ENCODE data around the gene ADGRG1. TPM values are rescaled to one million over a fixed set of nuclear protein-coding genes. Genes with fewer than 3 reads are reported as not detected.
"Not testable (repeated sequence)": the region's sequence is repeated elsewhere in the genome, so short reads cannot be mapped to it uniquely, and the experiment has no call there.

Gene ADGRG1
- total RNA-seq, 1 experiment from 2014 or later = 13.1 TPM

GRCh38 chr16:57711346-57711745 is 82.9 kb downstream of the ADGRG1 start:
- TF ChIP-seq CTCF (IDR thresholded peaks at IDR 0.05) = no peak
- TF ChIP-seq TCF7L2 (IDR thresholded peaks at IDR 0.05; ENCODE audit: low read depth, low read length) = no peak
- TF ChIP-seq POLR2AphosphoS5 (IDR thresholded peaks at IDR 0.05; ENCODE audit: low read depth, low read length) = no peak
- no peak for TF ChIP-seq REST (IDR thresholded peaks at IDR 0.05; ENCODE audit: insufficient read depth in 1 of 2, low read depth in 2 of 2, low read length in 1 of 2)
- no peak for TF ChIP-seq SIN3A (IDR thresholded peaks at IDR 0.05; ENCODE audit: borderline replicate concordance, insufficient read depth, low read depth, low read length)
- H3K27ac ChIP-seq (ENCODE audit: low read length) = no peak overlapping the region
- POLR2A ChIA-PET = no interaction called here
- CTCF ChIA-PET = interaction anchor here (0.5 kb wide), 1 partner anchor 190 kb away, joined by 6 read pairs; no protein-coding TSS in a partner anchor
- intact Hi-C loops (cut with micrococcal nuclease; ENCODE audit: unreplicated experiment) (no loop called here), in situ Hi-C loops (cut with HindIII; ENCODE audit: low pct_unique_long_range_greater_than_20kb, low sequenced_read_pairs) (no loop called here)
- BruUV-seq (replicated peaks) = no TSS peak
- H3K9me3 ChIP-seq (ENCODE audit: control insufficient read depth, insufficient read depth, low read depth, low read length) = no peaks in the 10 kb centered on the region
- DNase-seq (ENCODE audit: low read depth, low spot score) (no peak), ATAC-seq (no peak)
- no peaks in the 10 kb centered on the region for H3K4me1 ChIP-seq (ENCODE audit: control insufficient read depth, insufficient read depth, low read length)
- no peaks in the 10 kb centered on the region for H3K36me3 ChIP-seq (ENCODE audit: control insufficient read depth, insufficient read depth, low read length)
- no peaks in the 10 kb centered on the region; the same call in 1 of the 2 replicates for H3K27me3 ChIP-seq (ENCODE audit: control insufficient read depth, insufficient read depth, low read length)
- no peak overlapping the region for H3K4me3 ChIP-seq (ENCODE audit: low read depth in 2 of 2, low read length in 2 of 2)

GRCh38 chr16:57711993-57712392 is 83.6 kb downstream of the ADGRG1 start:
- intact Hi-C loops (cut with micrococcal nuclease; ENCODE audit: unreplicated experiment) (no loop called here), in situ Hi-C loops (cut with HindIII; ENCODE audit: low pct_unique_long_range_greater_than_20kb, low sequenced_read_pairs) (no loop called here)
- no peak overlapping the region for H3K27ac ChIP-seq (ENCODE audit: low read length)
- no peak overlapping the region for H3K4me3 ChIP-seq (ENCODE audit: low read depth in 2 of 2, low read length in 2 of 2)
- TF ChIP-seq SIN3A (IDR thresholded peaks at IDR 0.05; ENCODE audit: borderline replicate concordance, insufficient read depth, low read depth, low read length) = no peak
- TF ChIP-seq CTCF (IDR thresholded peaks at IDR 0.05) = no peak
- TF ChIP-seq REST (IDR thresholded peaks at IDR 0.05; ENCODE audit: insufficient read depth in 1 of 2, low read depth in 2 of 2, low read length in 1 of 2) = no peak
- no peak for TF ChIP-seq POLR2AphosphoS5 (IDR thresholded peaks at IDR 0.05; ENCODE audit: low read depth, low read length)
- no peak for TF ChIP-seq TCF7L2 (IDR thresholded peaks at IDR 0.05; ENCODE audit: low read depth, low read length)
- ATAC-seq = no peak
- BruUV-seq (replicated peaks) = no TSS peak
- no peaks in the 10 kb centered on the region for H3K4me1 ChIP-seq (ENCODE audit: control insufficient read depth, insufficient read depth, low read length)
- DNase-seq (ENCODE audit: low read depth, low spot score) = no peak
- ChIA-PET CTCF (interaction anchor here (0.5 kb wide), 1 partner anchor 191 kb away, joined by 6 read pairs; no protein-coding TSS in a partner anchor), POLR2A (no interaction called here)
- no peaks in the 10 kb centered on the region; the same call in 1 of the 2 replicates for H3K27me3 ChIP-seq (ENCODE audit: control insufficient read depth, insufficient read depth, low read length)
- no peaks in the 10 kb centered on the region for H3K36me3 ChIP-seq (ENCODE audit: control insufficient read depth, insufficient read depth, low read length)
- H3K9me3 ChIP-seq (ENCODE audit: control insufficient read depth, insufficient read depth, low read depth, low read length) = no peaks in the 10 kb centered on the region

GRCh38 chr16:57712569-57712968 is 84.1 kb downstream of the ADGRG1 start:
- intact Hi-C loops (cut with micrococcal nuclease; ENCODE audit: unreplicated experiment); H3K27ac ChIP-seq (ENCODE audit: low read length); BruUV-seq (replicated peaks); in situ Hi-C loops (cut with HindIII; ENCODE audit: low pct_unique_long_range_greater_than_20kb, low sequenced_read_pairs); H3K36me3 ChIP-seq (ENCODE audit: control insufficient read depth, insufficient read depth, low read length); DNase-seq (ENCODE audit: low read depth, low spot score); H3K9me3 ChIP-seq (ENCODE audit: control insufficient read depth, insufficient read depth, low read depth, low read length); H3K4me3 ChIP-seq (ENCODE audit: low read depth in 2 of 2, low read length in 2 of 2); POLR2A ChIA-PET; H3K4me1 ChIP-seq (ENCODE audit: control insufficient read depth, insufficient read depth, low read length); H3K27me3 ChIP-seq (ENCODE audit: control insufficient read depth, insufficient read depth, low read length); ATAC-seq: not testable (repeated sequence)
- CTCF ChIA-PET = interaction anchor here (0.6 kb wide), 1 partner anchor 86 kb away, joined by 3 read pairs; no protein-coding TSS in a partner anchor
